Measurements from ENCODE around the gene SPATA13.

The SPATA13 gene

DNA sequence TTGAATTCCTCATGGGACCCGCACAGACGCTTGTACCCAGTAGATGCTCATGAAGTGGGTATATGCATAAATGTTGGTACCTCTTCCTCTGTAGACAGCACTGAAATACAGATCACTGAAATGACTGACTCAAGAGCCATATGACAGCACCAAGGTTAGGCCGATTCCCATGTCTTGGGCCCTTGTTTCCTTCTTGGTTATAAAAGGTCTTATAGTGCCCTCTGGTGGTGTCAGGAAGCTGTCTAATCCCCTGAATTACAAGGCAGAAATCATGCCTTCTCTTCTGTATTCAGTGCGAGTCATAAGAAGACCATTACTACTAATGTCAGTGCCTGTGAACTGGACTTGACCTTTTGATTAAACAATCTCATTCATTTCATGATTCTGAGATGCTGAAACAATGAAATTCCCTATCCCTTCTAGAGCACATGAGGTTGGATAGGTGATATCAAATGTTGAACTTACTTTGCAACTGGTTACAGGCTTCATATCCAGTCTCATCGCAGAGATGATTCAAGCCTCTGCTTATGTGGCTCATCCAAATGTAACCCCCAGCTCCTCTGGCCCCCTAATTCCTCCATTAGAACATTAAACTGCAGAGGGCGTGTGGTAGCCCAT, 59.7 kb downstream of the SPATA13 start (continued):
- no peak for TF ChIP-seq ZNF324 (tag by site-specific recombination; IDR thresholded peaks at IDR 0.05)
- TF ChIP-seq ZNF2 (tag by site-specific recombination; IDR thresholded peaks at IDR 0.05) = no peak
- TF ChIP-seq, protein P1, sequence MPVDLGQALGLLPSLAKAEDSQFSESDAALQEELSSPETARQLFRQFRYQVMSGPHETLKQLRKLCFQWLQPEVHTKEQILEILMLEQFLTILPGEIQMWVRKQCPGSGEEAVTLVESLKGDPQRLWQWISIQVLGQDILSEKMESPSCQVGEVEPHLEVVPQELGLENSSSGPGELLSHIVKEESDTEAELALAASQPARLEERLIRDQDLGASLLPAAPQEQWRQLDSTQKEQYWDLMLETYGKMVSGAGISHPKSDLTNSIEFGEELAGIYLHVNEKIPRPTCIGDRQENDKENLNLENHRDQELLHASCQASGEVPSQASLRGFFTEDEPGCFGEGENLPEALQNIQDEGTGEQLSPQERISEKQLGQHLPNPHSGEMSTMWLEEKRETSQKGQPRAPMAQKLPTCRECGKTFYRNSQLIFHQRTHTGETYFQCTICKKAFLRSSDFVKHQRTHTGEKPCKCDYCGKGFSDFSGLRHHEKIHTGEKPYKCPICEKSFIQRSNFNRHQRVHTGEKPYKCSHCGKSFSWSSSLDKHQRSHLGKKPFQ (tag by site-specific recombination; IDR thresholded peaks at IDR 0.05) = no peak
- TF ChIP-seq ZNF423 (tag by site-specific recombination; IDR thresholded peaks at IDR 0.05) = no peak
- TF ChIP-seq, protein P2, sequence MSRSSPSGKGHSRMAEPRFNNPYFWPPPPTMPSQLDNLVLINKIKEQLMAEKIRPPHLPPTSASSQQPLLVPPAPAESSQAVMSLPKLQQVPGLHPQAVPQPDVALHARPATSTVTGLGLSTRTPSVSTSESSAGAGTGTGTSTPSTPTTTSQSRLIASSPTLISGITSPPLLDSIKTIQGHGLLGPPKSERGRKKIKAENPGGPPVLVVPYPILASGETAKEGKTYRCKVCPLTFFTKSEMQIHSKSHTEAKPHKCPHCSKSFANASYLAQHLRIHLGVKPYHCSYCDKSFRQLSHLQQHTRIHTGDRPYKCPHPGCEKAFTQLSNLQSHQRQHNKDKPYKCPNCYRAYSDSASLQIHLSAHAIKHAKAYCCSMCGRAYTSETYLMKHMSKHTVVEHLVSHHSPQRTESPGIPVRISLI (tag by site-specific recombination; IDR thresholded peaks at IDR 0.05) = no peak
- no peak for TF ChIP-seq HOXC10 (CRISPR knock-in tag; IDR thresholded peaks at IDR 0.05)
- TF ChIP-seq, protein P3, sequence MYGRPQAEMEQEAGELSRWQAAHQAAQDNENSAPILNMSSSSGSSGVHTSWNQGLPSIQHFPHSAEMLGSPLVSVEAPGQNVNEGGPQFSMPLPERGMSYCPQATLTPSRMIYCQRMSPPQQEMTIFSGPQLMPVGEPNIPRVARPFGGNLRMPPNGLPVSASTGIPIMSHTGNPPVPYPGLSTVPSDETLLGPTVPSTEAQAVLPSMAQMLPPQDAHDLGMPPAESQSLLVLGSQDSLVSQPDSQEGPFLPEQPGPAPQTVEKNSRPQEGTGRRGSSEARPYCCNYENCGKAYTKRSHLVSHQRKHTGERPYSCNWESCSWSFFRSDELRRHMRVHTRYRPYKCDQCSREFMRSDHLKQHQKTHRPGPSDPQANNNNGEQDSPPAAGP (tag by site-specific recombination; IDR thresholded peaks at IDR 0.05) = no peak
- TF ChIP-seq, protein P4, sequence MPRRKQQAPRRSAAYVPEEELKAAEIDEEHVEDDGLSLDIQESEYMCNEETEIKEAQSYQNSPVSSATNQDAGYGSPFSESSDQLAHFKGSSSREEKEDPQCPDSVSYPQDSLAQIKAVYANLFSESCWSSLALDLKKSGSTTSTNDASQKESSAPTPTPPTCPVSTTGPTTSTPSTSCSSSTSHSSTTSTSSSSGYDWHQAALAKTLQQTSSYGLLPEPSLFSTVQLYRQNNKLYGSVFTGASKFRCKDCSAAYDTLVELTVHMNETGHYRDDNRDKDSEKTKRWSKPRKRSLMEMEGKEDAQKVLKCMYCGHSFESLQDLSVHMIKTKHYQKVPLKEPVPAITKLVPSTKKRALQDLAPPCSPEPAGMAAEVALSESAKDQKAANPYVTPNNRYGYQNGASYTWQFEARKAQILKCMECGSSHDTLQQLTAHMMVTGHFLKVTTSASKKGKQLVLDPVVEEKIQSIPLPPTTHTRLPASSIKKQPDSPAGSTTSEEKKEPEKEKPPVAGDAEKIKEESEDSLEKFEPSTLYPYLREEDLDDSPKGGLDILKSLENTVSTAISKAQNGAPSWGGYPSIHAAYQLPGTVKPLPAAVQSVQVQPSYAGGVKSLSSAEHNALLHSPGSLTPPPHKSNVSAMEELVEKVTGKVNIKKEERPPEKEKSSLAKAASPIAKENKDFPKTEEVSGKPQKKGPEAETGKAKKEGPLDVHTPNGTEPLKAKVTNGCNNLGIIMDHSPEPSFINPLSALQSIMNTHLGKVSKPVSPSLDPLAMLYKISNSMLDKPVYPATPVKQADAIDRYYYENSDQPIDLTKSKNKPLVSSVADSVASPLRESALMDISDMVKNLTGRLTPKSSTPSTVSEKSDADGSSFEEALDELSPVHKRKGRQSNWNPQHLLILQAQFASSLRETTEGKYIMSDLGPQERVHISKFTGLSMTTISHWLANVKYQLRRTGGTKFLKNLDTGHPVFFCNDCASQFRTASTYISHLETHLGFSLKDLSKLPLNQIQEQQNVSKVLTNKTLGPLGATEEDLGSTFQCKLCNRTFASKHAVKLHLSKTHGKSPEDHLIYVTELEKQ (tag by site-specific recombination; IDR thresholded peaks at IDR 0.05; ENCODE audit: borderline replicate concordance) = no peak
- no peak for TF ChIP-seq ZNF292 (tag by site-specific recombination; IDR thresholded peaks at IDR 0.05; ENCODE audit: borderline replicate concordance, low read depth)
- no peak for TF ChIP-seq TCF7L2 (IDR thresholded peaks at IDR 0.05; ENCODE audit: borderline replicate concordance, low read depth, low read length)
- no peak for TF ChIP-seq MZF1 (tag by site-specific recombination; IDR thresholded peaks at IDR 0.05; ENCODE audit: borderline replicate concordance)
- 0 out of 2 replicates have a peak, but pooled peaks have one; percentile 26 for TF ChIP-seq SP7 (tag by site-specific recombination; IDR thresholded peaks at IDR 0.05)
- TF ChIP-seq ZNF223 (tag by site-specific recombination; IDR thresholded peaks at IDR 0.05) = no peak
- TF ChIP-seq, protein P5, sequence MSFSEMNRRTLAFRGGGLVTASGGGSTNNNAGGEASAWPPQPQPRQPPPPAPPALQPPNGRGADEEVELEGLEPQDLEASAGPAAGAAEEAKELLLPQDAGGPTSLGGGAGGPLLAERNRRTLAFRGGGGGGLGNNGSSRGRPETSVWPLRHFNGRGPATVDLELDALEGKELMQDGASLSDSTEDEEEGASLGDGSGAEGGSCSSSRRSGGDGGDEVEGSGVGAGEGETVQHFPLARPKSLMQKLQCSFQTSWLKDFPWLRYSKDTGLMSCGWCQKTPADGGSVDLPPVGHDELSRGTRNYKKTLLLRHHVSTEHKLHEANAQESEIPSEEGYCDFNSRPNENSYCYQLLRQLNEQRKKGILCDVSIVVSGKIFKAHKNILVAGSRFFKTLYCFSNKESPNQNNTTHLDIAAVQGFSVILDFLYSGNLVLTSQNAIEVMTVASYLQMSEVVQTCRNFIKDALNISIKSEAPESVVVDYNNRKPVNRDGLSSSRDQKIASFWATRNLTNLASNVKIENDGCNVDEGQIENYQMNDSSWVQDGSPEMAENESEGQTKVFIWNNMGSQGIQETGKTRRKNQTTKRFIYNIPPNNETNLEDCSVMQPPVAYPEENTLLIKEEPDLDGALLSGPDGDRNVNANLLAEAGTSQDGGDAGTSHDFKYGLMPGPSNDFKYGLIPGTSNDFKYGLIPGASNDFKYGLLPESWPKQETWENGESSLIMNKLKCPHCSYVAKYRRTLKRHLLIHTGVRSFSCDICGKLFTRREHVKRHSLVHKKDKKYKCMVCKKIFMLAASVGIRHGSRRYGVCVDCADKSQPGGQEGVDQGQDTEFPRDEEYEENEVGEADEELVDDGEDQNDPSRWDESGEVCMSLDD (tag by site-specific recombination; IDR thresholded peaks at IDR 0.05) = no peak
- no peak for TF ChIP-seq EGR2 (tag by site-specific recombination; IDR thresholded peaks at IDR 0.05; ENCODE audit: low read depth)
- no peak for TF ChIP-seq BCL11B (tag by site-specific recombination; IDR thresholded peaks at IDR 0.05; ENCODE audit: low read depth)
- TF ChIP-seq ZNF843 (tag by site-specific recombination; IDR thresholded peaks at IDR 0.05) = no peak
- no peak for TF ChIP-seq GLIS1 (tag by site-specific recombination; IDR thresholded peaks at IDR 0.05)
- TF ChIP-seq, protein P6, sequence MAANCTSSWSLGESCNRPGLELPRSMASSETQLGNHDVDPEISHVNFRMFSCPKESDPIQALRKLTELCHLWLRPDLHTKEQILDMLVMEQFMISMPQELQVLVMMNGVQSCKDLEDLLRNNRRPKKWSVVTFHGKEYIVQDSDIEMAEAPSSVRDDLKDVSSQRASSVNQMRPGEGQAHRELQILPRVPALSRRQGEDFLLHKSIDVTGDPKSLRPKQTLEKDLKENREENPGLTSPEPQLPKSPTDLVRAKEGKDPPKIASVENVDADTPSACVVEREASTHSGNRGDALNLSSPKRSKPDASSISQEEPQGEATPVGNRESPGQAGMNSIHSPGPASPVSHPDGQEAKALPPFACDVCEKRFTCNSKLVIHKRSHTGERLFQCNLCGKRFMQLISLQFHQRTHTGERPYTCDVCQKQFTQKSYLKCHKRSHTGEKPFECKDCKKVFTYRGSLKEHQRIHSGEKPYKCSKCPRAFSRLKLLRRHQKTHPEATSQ (tag by site-specific recombination; IDR thresholded peaks at IDR 0.05) = no peak
- no peak for TF ChIP-seq ZNF544 (tag by site-specific recombination; IDR thresholded peaks at IDR 0.05)
- no peak for TF ChIP-seq ZBTB7A (tag by site-specific recombination; IDR thresholded peaks at IDR 0.05; ENCODE audit: low read depth)
- TF ChIP-seq ZNF530 (tag by site-specific recombination; IDR thresholded peaks at IDR 0.05; ENCODE audit: low read depth) = no peak
- TF ChIP-seq REPIN1 (tag by site-specific recombination; IDR thresholded peaks at IDR 0.05; ENCODE audit: low read depth) = no peak

All from HEK293 (cell line).